ENCODE results near the gene NCOA1.
"Not testable (repeated sequence)": the region's sequence is repeated elsewhere in the genome, so short reads cannot be mapped to it uniquely, and the experiment has no call there.

NCOA1 gene

DNA sequence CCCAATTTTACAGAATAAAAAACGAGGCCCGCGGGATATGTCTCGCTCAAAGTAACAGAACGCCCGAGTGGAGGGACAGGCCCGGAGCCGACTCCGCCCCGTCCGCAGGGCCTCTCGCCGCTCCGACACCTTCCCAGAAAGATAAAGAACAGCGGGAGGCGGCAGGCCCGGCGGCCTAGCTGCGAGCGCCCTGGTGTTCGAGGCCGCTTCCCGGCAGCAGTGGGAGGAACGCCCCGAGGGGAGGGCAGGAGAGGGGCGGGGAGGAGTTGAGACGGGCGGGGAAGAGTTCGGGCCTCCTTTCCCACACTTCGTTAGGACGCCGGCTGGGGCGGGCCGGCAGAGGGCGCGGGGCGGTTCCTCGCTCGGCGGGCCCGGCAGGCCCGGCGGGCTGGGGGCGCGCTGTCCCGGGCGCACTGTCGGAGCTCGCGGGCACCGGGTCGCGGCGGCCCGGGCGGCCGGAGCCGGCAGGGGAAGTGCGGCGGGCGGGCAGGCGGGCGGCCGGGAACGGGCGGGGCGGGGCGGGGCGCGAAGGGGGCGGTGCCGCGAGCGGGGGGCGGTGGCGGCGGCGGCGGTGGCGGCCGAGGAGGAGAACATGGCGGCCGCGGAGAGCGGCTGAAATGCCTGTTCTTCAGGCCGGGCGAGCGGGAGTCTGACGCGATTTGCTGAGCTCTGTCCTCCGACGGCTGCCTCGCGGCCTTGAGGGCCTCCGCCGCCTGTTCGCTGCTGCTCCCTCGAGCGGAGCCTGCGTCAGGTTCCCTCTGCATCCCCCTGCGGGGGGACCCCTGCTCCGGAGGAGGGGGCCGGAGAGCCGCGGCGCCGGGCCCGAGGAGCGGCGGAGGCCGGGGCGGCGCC, at the start of gene NCOA1:
TSS of gene NCOA1 (plus strand) at position 565 of the 852 bp plus-strand sequence. CDS start 167,424 bp downstream, outside the sequence.
- DNase-seq: peak; percentile 77

DNA sequence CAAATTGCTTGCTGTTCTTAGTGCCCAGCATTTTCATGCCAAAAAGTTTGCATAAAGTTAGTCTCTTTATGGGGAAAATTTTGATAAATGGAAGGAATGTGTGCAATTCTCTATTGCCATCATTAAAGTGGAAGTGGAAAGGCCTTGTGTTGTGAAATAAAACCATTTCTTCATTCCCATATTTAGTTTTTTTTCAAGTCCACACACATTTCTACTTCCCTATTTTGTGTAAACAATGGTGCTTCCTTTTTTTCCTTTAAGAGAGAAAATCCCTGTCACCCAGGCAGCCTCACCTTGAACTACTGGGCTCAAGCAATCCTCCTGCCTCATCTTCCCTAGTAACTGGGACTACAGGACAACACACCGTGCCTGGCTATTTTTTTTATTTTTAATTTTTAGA, 42.3 kb upstream of the NCOA1 start:
- DNase-seq: no peak

DNA sequence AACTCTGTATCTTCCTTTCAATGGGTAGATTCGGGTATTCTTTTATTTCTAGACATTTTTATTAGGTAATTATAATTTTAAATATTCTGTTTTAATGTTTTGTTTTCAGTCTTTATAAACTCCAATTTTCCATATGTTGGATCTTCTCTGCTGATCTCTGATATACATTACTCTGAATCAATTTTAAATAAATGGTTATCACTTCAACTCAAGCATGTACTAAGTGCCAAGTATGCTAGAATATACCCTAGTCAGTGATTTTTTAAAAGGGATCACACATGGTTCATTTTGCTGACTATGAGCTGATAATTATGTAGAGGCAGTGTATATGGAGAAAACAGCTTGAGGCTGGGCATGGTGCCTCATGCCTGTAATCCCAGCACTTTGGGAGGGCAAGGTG, 41.7 kb upstream of the NCOA1 start:
- DNase-seq: no peak

DNA sequence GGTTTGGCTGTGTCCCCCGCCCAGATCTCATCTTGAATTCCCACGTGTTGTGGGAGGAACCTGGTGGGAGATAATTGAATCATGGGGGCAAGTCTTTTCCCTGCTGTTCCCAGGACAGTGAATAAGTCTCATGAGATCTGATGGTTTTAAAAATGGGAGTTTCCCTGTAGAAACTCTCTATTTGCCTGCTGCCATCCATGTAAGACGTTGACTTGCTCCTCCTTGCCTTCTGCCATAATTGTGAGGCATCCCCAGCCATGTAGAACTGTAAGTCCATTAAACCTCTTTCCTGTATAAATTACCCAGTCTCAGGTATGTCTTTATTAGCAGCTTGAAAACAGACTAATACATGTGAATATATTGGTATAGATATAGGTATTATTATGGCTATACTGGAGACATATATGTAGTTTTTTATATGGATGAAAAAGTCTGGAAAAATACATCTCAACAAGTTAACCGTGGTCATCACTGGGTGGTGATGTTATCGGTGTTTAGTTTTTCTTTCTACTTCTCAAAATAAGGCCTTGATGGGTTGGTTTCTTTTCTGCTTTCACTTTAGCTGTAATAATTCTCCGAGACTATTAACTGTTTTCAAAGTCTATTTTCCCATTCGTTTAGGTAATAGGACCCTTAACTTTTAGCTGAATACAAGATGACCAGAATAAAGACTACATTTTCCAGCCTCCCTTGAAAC, 39.1 kb upstream of the NCOA1 start:
- DNase-seq: no peak

DNA sequence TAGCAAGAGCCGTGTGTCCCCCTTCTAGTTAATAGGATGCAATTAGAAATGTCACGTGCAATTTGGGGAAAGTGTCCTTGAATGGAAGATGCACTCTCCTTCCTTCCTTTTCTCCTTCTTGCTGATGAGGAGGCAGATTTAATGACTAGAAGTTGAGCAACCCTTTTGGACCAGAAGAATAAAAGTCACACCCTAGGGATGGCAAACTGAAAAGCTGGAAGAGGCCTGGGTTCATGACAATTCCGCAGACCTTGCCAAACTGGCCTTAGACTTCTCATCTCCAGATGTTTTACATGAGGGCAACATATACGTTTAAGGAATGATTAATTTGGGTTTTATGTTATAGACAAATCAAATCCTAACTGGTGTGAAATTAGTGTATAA, 38.6 kb upstream of the NCOA1 start:
- DNase-seq: no peak

DNA sequence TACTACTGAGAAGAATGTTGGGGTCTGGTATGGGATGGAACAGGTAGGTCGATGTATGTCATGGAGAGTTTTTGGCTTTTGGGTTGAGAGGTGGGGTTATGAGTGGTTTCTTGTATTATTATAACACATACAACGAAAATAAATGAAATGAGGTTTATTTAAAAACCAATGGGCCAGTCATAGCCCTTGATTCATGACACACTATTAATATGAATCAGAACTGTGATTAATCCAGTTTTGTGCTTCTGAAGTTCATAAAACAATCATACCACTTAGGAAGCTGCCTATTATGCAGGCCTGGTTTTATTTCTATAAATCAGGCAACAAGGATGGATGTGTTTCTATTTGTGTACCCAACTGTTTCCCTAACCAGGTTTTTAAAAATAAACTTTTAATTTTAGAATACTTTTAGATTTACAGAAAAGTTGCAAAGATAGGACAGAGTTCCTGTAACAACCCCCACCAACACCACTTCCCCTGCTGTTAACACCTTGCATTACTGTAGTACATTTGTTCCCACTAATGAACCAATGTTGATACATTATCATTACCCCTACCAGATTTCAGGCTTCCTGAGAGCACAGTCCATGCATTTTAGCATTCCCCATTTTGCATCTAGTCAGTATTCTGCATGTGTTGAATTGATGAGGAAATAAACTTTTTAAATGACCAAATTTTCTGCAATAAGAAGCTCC, 37.5 kb upstream of the NCOA1 start:
- no peak for DNase-seq

DNA sequence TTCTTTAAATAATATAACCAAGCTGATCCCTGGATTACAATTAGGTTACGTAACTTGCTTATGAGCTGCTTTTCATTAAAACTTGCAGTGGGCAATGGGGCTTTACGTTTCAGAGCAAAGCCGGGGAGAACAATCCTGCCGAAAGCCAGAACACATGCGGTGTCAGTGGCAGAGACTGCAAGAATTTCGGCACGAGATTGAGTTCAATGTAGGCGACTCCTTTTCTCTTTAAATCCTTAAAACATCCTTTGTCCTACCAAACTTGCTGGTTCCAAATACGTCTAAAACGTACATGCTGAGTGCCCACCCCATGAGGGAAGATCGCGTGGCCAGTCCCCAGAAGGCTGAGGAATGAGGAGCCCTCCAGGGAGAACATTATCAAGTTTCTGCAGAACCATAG, 36.8 kb upstream of the NCOA1 start:
- no peak for DNase-seq

DNA sequence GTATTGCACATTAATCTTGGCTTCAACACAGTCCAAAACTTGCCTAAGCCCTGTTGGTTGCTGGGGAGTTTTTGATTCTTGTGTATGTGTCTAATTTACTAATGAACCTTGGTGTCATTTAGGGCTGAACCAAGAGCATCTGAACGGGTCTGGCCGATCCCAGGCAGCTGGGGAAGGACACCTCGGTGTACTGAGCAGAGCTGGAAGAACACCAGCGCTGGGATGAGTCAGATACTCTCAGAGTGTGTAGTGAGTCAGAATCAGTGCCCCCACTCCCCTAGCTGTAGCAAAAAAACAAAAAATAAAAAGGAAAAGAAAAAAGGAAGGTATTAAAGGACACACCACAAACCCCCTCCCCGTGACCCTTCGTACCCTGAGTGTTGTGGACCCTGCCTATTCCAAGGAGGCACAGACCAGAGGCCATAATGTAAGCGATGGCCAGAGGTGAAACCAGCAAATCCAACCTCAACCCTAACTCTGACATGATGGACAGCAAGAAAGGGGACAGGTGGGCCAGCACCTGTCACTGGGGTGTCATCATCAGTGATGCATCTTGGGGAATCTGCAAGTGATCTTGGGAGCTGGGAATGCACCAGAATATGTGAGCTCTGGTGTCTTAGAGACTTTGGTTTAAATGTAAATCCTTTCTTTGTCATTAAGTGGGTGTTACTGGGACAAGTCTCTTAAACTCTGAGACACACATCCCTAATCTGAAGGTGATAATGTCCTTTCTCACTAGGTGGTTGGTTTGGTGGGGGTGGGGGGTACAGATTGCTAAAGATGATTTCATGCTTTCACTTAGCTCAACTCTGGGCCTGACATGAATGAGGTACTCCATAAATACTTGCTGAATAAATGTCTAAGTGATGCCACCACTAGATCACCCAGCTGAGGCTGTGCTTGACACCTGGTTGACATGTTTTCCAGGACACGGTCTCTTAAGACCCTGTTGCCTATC, 34.2 kb upstream of the NCOA1 start:
- DNase-seq: peak; percentile 48

DNA sequence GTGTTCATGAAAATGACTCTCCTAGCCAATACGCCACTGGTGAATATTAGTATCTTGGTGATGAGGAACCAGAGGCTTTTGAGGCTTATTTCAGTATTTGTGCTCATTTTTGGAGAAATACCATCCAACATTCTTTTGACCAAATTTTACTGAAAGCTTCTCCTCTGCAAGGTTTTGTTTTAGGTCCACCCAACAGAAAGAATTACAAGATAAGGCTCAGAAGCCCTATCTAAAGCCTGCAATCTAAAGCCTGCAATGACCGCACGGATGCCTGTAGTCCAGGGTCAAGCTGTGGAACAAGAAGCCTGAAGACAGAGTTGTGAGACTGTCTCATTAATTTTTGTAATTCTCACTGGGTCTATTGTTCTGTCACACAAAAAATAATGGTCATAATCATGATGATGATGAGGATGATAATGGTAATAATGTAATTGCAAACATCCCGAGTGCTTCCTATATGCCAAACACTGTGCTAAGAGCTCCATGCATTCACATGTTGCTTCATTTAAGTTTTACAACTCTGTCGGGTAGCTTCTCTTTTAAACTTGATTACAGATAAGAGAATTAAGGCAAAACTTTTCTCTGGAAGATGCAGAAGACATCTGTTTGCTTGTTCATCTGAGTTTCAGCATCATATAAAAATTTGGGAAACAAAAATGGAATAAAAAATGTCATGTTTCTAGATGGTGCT, 33.2 kb upstream of the NCOA1 start:
- no peak for DNase-seq

DNA sequence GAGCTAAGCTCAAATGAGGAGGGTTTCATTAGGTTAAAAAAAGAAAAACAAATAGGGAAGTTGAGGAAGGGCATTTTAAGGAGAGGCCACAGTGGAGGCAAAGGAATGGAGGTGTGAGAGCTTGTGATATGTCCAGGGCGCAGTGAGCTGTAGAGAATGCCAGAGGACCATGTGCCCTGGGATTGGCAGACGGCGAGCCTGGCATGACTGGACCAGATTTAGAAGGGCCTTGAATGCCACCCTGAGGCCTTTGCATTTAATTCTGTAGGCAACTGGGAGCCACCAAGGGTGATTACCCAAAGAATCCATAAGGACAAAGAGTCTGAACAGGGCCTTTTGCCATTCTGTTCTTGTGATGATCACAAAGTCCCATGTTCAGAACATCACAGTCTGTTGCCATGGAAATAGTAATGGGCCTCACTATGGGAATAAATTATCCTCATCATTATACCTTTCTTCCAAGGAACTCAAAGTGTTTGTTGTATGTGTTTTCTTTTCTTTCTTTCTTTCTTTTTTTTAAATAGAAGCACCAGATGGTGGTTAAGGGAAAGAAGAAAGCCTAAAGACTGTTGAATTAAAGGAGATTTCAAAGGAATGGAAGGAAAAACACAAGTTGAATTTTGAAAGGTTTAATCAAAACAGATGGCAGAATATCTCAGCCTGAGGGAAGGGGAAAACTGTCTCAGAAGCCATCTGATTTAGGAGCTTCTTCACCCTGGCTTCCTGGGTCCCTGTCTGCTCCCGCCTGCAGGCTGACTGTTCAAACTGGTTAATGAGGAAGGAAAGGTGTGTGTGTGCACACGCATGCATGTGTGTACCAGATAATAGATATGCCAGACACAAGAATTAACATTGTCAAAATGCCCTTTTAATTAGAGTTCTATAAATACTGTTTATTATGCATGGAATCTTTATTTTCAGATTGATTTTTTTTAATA, 31.6 kb upstream of the NCOA1 start:
- DNase-seq: no peak

DNA sequence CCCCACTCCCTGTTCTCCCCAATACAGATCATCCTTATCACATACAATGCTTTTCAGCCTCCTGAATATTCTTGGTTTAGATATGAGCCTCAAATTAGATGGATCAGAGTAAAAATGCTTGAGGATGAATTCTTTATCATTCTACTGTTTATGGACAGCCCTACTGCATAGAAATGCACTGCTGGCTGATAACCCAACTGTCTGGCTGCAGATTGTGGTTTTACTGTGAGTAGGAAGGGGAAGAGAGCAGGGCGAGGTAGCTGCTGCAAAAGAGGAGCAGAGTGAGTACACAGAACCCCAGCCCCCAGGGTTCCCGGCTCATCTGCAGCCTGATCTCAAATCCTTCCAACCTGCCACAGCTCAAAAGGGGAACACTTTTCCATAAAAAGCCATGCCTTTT, 29.4 kb upstream of the NCOA1 start:
- DNase-seq: no peak

DNA sequence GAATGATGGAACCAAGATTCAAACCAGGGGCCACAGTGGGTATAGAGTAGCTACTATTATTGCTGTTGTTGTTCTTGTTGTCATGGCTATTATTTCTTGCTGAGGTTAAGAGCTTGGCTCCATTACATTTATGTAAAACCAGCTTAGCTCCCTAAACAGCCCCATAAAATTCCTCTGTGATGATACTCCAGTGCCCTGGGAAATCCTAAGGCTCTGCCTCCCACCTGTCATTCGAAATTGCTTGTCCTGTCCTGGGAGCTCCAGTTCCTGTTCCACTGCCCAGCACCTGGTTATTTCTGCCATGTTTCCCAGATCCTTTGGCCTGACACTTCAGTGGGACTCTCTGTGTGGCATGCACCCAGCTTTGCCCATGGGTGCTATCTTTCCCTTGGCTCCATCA, 27.8 kb upstream of the NCOA1 start:
- no peak for DNase-seq

DNA sequence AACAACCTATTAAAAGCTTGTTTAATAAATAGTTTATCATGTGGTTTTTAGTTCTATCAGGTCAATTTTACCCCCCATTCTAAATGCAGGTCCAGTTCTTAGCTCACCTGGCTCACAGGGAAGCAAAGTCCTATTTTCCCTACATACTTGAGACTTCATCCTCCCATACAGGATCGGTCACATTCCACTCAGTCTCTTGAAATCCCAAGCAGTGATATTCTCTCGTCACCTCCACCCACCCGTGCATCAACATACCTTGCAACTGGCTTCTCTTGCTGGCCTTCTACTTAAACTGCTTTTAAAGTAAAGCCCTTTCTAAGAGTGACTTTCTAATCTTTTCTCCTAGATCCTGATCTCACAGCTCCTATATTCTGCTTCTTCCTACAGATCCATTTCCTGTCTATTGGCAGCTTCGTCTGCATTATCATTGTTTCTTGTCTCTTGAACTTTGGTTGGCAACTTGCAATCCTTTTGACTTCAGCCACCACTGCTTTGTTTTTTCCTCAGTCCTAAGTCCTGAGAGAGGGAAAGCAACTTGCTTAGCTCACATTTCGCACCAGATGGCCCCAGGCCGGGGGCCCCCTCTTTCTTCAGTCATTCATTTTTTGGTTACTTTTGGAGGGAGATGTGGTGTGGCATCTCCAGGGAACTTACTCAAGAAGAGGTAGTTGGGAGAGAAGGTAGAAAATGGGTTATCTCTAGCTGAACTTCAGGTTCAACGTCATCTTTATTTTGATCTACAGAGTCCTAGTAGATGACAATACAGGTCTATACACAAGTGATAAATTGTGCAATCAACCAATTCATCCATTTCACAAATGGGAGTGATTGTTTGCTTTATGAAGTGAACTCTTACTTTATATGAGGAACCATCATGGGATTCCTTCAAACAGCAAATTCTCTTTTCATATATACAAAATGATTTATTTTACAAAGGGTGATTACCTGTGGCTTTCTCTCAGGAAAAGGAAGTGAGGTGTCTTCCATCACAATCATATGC, 23.9 kb upstream of the NCOA1 start:
- no peak for DNase-seq

DNA sequence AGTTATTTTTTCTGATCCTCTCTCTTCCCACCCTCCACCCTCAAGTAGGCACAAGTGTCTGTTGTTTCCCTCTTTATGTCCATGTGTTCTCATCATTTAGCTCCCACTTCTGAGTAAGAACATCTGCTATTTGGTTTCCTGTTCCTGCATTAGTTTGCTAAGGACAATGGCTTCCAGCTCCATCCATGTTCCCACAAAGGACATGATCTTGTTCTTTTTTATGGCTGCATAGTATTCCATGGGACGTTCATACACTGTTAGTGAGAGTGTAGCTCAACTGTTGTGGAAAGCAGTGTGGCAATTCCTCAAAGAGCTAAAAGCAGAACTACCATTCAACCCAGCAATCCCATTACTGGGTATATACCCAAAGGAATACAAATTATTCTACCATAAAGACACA, 22.6 kb upstream of the NCOA1 start:
- not testable (repeated sequence) for DNase-seq

DNA sequence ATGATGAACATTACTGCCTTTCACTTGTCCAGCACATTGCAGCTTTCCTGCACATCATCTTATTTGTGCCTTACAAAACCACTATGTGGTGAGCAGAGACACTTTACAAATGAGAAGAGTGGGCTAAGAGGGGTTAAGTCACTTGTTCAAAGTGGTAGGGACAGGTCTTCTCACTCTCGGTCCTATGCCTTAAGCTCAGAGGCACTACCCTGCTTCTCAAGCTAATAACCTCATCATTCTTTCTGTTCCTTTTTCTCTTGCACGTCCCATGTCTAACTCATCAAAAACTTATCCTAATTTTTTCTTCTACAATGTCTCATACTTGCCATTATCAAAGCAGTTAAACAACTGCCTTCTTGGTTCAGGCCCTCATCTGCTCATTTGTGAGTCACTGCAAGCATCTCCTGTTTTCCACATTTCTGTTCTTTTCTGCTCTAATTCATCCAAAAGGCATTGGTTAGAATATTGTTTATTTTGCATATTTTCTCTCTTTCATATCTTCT, 21.9 kb upstream of the NCOA1 start:
- DNase-seq: no peak

DNA sequence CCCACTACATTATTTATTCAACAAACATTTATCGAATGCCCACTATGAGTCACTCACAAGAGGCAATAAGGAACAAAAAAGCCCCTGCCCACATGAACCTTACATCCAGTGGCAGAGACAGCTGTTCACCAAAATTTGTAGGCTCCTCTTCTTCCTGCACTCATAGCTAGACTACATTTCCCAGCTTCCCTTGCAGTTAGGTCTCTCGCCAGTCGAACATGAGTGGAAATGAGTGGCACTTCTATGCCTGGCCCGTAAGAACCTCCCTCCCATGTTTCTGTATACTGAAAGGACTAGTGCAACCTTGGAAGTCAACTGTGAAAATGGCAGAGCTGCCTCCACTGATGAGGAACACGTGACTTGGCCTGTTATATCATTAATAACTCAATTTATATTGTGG, 19.4 kb upstream of the NCOA1 start:
- DNase-seq: no peak

DNA sequence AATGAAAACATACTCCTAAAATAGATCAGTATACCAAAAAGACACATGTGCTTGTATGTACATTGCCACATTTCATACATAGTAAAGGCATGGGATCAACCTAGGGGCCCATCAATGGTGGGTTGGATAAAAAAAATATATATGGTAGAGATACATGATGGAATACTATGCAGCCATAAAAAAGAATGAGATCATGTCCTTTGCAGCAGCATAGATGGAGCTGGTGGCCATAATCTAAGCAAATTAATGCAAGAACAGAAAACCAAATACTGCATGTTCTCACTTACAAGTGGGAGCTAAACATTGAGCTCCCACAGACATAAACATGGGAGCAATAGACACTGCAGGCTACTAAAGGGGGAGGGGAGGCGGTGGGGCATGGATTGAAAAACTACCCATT, 18.6 kb upstream of the NCOA1 start:
- DNase-seq: no peak

DNA sequence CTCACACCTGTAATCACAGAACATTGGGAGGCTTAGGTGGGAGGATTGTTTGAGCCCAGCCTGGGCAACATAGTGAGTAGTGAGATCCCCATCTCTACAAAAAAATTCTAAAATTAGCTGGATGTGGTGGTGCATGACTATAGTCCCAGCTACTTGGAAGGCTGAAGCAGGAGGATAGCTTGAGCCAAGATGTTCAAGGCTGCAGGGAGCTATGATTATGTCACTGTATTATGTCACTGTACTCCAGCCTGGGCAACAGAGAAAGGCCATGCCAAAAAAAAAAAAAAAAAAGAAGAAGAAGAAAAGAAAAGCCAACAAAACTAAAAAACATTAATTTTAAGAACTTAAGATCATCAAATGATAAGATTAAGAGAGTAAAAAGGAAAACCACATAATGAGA, 17.4 kb upstream of the NCOA1 start:
- DNase-seq: no peak

DNA sequence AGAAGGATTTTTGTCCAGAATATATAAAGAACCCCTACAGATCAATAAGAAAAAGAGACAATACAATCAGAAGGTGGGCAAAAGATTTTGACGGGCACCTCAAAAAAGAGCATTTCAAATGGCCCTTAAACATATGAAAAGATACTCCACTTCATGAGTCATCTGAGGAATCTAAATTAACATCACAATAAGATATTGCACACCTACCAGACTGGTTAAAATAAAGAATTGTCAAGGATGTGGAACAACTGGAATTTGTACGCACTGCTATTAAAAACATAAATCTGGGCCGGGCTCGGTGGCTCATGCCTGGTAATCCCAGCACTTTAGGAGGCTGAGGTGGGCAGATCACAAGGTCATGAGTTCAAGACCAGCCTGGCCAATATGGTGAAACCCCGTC, 17.0 kb upstream of the NCOA1 start:
- no peak for DNase-seq
